RCC 7860 (cell line): ENCODE data around the gene DYNC2LI1.

Experiments
- DNase-seq: peaks from one replicate; pipeline ENCODE4 v3.0.0-alpha.2; 2015; ENCODE audit warnings: low spot score
- FAIRE-seq: peaks from 2 replicates; lab custom pipeline; 2012; peaks lifted over from hg19 to GRCh38; lab: Jason Lieb, UNC

DYNC2LI1 gene

DNA sequence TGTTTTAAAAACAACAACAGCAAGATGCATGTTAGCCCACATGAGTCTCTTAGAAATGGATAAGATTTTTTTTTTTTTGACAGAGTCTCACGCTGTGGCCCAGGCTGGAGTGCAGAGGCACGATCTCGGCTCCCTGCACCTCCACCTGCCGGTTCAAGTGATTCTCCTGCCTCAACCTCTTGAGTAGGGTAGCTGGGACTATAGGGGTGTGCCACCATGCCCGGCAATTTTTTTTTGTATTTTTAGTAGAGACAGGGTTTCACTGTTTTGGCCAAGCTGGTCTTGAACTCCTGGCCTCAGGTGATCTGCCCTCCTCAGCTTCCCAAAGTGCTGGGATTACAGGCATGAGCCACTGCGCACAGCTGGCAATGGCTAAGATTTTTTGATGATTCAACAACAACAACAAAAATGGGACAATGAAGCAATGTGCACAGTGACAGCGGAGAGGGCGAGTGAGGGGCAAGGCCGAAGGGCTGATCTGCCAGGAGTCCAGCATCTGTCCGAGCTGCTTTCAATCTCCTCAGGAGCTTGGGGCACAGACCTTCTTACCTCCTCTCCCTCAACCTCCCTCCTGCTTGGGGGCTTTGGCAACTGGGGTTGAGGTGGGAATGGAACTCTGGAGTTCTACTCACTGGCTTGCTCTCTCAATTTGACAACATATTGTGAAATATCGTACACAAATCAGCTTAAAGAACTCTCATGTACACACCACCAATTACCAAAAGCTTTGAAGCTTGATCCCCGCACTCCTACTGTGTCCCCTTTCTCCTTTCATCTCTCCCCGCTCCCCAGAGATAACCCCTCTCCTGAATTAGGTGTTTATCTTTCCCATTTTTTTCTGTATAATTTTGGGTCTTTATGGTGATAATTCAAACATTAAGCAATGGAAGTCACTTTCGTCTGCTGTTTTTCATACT is 68.4 kb downstream of the DYNC2LI1 start:
- FAIRE-seq (no peak), DNase-seq (no peak)

DNA sequence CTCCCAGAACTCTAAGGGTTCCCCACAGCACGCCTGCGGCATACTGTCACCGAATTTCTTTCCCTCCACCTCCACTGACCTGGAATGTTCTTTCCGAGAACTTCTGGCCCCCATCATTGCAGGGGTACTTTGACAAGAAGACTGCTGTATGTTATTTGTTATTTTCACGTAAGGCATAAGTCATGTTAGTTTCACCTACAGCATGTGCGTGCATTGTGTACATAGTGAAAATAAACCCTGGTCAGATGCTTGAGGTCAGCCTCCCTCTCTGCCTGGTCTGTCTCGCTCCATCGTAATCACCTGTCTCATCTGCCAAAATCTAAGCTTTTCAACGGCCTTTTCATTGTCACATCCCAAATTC is 69.0 kb downstream of the DYNC2LI1 start:
- FAIRE-seq (no peak), DNase-seq (no peak)

DNA sequence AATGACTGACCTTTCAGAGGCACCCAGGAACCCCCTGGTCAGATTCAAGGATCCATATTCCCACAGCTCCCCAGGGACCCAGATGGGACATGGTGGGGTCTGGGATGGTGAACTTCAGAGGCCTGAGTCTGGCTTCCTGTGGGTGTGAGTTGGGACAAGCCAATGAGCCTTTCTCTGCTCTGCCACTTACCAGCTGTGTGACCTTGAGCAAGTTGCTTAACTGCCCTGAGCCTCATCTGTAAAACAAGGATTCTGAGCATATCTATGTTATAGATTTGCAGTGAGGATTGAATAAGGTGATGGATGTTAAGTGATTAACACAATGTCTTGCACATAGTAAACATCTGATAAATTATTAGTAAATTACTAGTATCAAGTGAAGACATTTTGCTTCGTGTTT is 71.3 kb downstream of the DYNC2LI1 start:
- FAIRE-seq (no peak), DNase-seq (no peak)

DNA sequence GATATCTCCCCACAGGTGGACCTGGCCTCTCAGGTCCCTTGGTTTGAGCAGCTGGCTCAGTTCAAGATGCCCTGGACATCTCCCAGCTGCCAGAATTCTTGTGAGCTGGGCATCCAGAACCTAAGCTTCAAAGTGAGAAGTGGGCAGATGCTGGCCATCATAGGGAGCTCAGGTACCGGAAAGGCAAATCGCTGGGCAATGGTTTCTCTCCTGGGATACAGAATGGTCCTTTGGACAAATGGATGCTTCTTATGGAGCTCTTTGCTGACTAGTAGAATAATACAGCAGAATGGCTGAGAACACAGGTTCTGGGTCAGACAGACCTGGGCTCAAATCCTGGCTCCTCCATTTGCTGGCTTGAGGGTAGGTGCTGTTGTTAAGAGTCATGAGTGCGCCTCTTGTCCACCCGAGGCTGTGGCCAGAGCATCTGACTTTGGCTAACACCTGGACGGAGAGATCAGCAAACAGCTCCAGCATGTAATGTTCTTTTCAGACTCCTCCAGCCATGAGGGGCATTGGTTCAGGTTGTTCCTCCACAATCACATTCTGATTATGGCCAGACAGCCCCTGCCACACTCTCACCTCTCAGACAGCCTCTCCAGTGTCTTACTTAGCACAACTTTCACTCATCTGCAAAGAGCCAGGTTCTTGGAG is 72.4 kb downstream of the DYNC2LI1 start:
- DNase-seq = no peak

DNA sequence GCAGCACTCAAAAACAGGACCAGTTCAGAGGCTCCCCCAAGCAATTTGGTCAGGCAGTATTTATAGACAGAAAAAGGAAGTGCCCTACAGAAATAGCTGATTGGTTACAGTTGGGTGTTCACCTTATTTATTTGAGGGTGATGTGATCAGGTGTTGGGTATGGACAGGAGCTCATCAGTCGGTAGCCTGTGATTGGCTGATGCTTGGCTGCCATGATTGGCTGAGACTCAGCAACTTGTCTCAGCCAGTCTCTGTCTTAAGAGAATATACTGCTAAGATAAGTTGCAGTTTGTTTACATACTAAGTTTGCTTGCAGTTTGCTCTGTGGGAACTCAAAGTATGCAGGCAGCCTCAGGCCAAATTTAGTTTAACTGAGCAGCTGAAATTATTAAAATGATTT is 74.4 kb downstream of the DYNC2LI1 start:
- DNase-seq = no peak
- FAIRE-seq = no peak

More for the DNA sequence above, 72.4 kb downstream of the DYNC2LI1 start:
- FAIRE-seq = no peak

DNA sequence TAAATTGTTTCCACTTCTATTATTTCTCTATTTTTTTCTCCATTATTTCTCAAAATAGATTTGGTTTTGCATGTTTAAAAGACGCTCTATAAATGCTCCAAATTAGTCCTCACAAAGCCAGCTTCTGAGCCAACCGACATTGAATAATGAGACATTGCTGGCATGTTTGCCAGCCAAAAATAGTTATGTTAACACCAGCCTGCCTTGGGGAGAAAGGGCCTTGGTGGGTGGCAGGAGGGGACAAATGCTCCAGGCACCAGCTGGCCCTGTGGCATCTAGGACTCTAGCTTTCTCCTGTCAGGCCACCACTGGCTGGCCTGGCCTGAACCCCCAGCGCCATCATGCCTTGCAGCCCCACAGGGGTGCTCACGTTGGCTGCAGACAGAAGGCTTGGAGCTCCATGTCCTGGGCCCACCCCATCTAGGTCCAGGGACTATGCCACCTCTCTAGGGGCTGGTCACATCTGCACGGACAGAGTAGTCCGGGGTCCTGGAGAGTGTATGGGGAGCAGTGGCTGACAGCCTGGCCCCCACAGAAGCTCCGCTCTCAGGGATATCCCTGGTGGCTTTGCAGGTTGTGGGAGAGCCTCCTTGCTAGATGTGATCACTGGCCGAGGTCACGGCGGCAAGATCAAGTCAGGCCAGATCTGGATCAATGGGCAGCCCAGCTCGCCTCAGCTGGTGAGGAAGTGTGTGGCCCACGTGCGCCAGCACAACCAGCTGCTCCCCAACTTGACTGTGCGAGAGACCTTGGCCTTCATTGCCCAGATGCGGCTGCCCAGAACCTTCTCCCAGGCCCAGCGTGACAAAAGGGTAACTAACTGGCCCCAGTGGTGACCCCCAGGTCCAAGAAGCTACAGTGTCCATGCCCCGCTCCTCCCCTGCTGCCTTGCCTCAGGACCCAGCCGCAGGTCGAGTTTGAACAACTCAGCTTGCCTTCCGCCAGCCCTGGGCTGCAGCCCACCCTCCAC is 77.5 kb downstream of the DYNC2LI1 start:
- DNase-seq (no peak), FAIRE-seq (no peak)

DNA sequence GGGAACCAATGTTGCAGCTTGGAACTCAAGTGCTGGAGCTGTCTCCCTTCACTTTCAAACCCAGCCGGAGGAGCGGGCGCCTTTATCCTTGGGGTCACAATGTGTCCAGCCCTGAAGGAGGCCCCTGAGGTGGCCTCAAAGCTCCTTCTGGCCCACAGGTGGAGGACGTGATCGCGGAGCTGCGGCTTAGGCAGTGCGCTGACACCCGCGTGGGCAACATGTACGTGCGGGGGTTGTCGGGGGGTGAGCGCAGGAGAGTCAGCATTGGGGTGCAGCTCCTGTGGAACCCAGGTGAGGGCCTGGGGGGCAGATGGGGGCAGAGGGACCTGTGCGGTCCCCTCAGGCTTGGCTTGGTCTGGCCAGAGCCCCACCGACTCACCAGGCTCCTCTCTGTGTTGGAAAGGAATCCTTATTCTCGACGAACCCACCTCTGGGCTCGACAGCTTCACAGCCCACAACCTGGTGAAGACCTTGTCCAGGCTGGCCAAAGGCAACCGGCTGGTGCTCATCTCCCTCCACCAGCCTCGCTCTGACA is 78.4 kb downstream of the DYNC2LI1 start:
- FAIRE-seq (no peak), DNase-seq (no peak)

DNA sequence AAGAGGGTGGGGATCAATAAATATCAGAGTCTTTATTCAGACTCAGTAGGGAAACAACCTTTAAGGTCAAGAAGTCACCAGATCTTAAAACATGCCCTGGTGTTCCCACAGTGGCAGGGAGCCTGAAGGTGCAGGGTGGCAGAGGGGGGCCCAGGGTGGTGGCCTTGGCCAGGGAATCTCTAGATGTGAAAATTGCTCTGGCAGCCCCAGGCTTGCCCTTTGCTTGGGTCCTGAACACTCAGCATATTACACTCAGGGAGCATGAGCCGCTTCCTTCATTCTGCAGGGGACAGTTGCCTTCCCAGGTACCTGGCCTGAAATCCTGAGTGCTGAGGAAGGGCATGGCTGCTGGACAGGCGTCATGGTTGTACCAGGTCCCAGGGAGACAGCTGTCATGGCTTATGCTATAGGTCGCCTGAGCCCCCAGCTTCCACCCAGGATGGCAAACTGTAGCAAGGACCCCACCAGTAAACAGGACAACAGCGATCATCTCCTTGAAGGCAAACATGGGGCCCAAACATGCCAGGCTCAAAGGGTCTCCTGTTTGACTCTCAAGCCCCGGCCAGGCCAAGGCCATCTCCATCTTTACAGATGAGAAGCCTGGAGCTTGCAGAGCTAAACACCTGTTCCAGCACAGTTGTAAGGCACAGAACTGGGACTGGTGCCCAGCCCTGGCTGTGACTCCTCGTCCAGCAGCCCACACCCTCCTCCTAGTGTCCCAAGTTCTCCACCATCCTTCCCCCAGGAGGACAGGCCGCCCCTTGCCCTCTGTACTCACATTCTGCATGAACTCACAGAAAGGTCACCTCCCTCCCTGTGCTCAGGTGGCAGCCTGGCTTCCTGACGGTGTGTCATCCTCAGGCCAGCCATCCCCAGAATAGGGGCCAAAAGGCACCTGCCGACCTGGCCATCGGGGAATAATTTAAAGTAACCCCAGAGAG is 79.6 kb downstream of the DYNC2LI1 start:
- FAIRE-seq (no peak), DNase-seq (no peak)

DNA sequence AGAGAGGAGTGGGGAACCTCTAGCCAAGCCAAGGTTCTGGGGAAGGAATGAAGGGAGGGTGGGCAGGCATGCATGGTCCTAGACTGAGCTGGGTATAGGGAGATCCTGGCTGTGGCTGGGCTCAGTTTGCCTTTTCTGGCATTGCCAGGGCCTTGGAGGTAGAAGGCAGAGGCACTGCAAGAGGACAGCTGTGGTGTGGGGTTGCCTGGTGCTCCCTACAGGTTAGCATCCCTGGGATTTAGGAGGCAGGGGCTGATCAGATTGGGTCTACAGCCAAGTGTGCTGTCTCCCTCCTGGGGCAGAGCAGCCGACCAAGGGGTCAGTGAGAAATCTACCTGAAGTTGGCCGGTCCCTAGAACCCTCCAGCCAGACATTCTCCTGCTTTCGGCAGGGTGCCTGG is 80.8 kb downstream of the DYNC2LI1 start:
- no peak for FAIRE-seq
- DNase-seq = no peak

DNA sequence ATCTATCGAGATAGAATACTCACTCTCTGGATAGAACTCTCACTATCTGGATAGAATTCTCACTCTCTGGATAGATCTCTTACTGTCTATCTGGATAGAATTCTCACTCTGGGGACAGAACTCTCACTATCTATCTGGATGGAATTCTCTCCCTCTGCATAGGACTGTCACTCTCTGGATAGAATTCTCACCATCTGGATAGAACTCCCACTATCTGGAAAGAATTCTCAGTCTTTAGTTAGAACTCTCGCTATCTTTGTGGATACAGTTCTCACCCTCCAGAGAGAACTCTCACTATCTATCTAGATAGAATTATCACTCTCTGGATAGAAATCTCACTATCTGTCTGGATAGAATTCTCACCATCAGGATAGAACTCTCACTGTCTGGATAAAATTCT is 81.5 kb downstream of the DYNC2LI1 start:
- no peak for FAIRE-seq
- no peak for DNase-seq
